OCI-LY1 (cell line): ENCODE data around the gene OMD.

Source experiments
- CTCF ChIP-seq: fragments of 200-600 bp; sonication (generic), shearing (Covaris generic); IDR thresholded peaks from 2 replicates; pipeline ENCODE4 v1.5.1; 2017; ENCODE audit warnings: mild to moderate bottlenecking, antibody characterized with exemption, low read length, moderate library complexity, mixed read lengths
- EZH2 ChIP-seq: fragments of 200-600 bp; sonication (generic), shearing (Covaris generic); IDR thresholded peaks from 2 replicates; pipeline ENCODE4 v1.8.0; 2017; ENCODE audit warnings: borderline replicate concordance, mixed run types, mild to moderate bottlenecking, antibody characterized with exemption, low read length, moderate library complexity, mixed read lengths

- TF ChIP-seq CTCF (no peak), EZH2 (no peak)
These were observed 42.8 kb upstream of the OMD start for GRCh38 chr9:92467041-92467440.
